H7 (cell line): ENCODE results near the gene CCDC194. TPM values are rescaled to one million over a fixed set of nuclear protein-coding genes. Genes with fewer than 3 reads are reported as not detected.

Source experiments
- DNase-seq: peaks from one replicate; pipeline ENCODE4 v3.0.0; 2012
- H3K27me3 ChIP-seq: 2 replicates; pipeline ENCODE4 v1.6.0; 2011; ENCODE audit warnings: mild to moderate bottlenecking, low read length; ENCODE audit not compliant: control insufficient read depth, insufficient read depth
- H3K36me3 ChIP-seq: replicated peaks from 2 replicates; pipeline ENCODE4 v1.5.1; 2011; ENCODE audit warnings: low read length; ENCODE audit not compliant: control insufficient read depth, insufficient read depth
- H3K4me3 ChIP-seq: 2 replicates; pipeline ENCODE4 v1.5.1; 2011; ENCODE audit warnings: low read depth, mild to moderate bottlenecking, control low read depth, low read length, moderate library complexity; ENCODE audit not compliant: insufficient read depth
- total RNA-seq: library from RNA; depleted of rRNA; stranded (reverse); fragments of >200 nt; shearing (Covaris generic); gene quantifications from 2 replicates; pipeline ENCODE4 v1.2.3, GENCODE V29; 2014

CCDC194 gene
- total RNA-seq, 1 experiment from 2014 or later = 0.42 TPM

- DNase-seq = no peak
- H3K4me3 ChIP-seq = no peak overlapping the region
Measured at GRCh38 chr19:17418710-17419109, 24.7 kb upstream of the CCDC194 start.

GRCh38 chr19:17415121-17415520 lies 21.1 kb upstream of the CCDC194 start:
- no peak overlapping the region for H3K4me3 ChIP-seq
- no peaks in the 10 kb centered on the region for H3K36me3 ChIP-seq
- H3K27me3 ChIP-seq = peaks cover 3% of the 10 kb centered on the region
- DNase-seq = peak; percentile 56

More at GRCh38 chr19:17418710-17419109, 24.7 kb upstream of the CCDC194 start:
- Histone ChIP-seq H3K27me3 (peaks cover 3% of the 10 kb centered on the region), H3K36me3 (no peaks in the 10 kb centered on the region)

- H3K27me3 ChIP-seq = peaks cover 3% of the 10 kb centered on the region; the same call in 1 of the 2 replicates
- no peak for DNase-seq
- no peak overlapping the region for H3K4me3 ChIP-seq
- H3K36me3 ChIP-seq = no peaks in the 10 kb centered on the region
Measured at GRCh38 chr19:17414097-17414496, 20.1 kb upstream of the CCDC194 start.

GRCh38 chr19:17411801-17412200 lies 17.8 kb upstream of the CCDC194 start:
- DNase-seq = no peak
- Histone ChIP-seq H3K4me3 (no peak overlapping the region), H3K36me3 (no peaks in the 10 kb centered on the region), H3K27me3 (peaks cover 3% of the 10 kb centered on the region; the same call in 1 of the 2 replicates)

GRCh38 chr19:17409990-17410389 lies 16.0 kb upstream of the CCDC194 start:
- H3K36me3 ChIP-seq = no peaks in the 10 kb centered on the region
- H3K4me3 ChIP-seq = no peak overlapping the region
- no peaks in the 10 kb centered on the region for H3K27me3 ChIP-seq
- DNase-seq = no peak

GRCh38 chr19:17406887-17407196 lies 12.8 kb upstream of the CCDC194 start:
- Histone ChIP-seq H3K36me3 (peaks cover 3% of the 10 kb centered on the region; the same call in 1 of the 2 replicates), H3K4me3 (no peak overlapping the region), H3K27me3 (no peaks in the 10 kb centered on the region)
- DNase-seq = no peak

- Histone ChIP-seq H3K4me3 (peak overlapping the region; percentile 8; the same call in 1 of the 2 replicates), H3K27me3 (no peaks in the 10 kb centered on the region), H3K36me3 (peaks cover 3% of the 10 kb centered on the region; the same call in 1 of the 2 replicates)
- DNase-seq = no peak
Measured at GRCh38 chr19:17406046-17406886, 12.3 kb upstream of the CCDC194 start.

GRCh38 chr19:17405250-17406045 lies 11.5 kb upstream of the CCDC194 start, which contains the start of gene BST2:
TSS of gene BST2 (minus strand) at chr19:17405630. CDS start at chr19:17405575, 55 bp downstream.
- peak; percentile 87 for DNase-seq
- Histone ChIP-seq H3K4me3 (peak within 1 kb of the TSS; percentile 57), H3K36me3 (peaks cover 3% of the 10 kb centered on the region; the same call in 1 of the 2 replicates), H3K27me3 (no peaks in the 10 kb centered on the region)

GRCh38 chr19:17404621-17405249 lies 10.7 kb upstream of the CCDC194 start:
- H3K4me3 ChIP-seq = peak overlapping the region; percentile 57
- no peaks in the 10 kb centered on the region for H3K27me3 ChIP-seq
- no peak for DNase-seq
- peaks cover 3% of the 10 kb centered on the region for H3K36me3 ChIP-seq

GRCh38 chr19:17404015-17404414 lies 10.0 kb upstream of the CCDC194 start:
- peaks cover 3% of the 10 kb centered on the region for H3K36me3 ChIP-seq
- no peaks in the 10 kb centered on the region for H3K27me3 ChIP-seq
- peak overlapping the region; percentile 57 for H3K4me3 ChIP-seq
- peak; percentile 82 for DNase-seq

- DNase-seq = peak; percentile 99
- Histone ChIP-seq H3K27me3 (no peaks in the 10 kb centered on the region), H3K4me3 (peak overlapping the region; percentile 57), H3K36me3 (peaks cover 5% of the 10 kb centered on the region)
Measured at GRCh38 chr19:17402982-17403855, 9.2 kb upstream of the CCDC194 start.

GRCh38 chr19:17401628-17402027 lies 7.6 kb upstream of the CCDC194 start:
- DNase-seq = no peak
- no peaks in the 10 kb centered on the region for H3K27me3 ChIP-seq
- peaks cover 5% of the 10 kb centered on the region for H3K36me3 ChIP-seq
- no peak overlapping the region for H3K4me3 ChIP-seq

GRCh38 chr19:17398902-17399527 lies 5.0 kb upstream of the CCDC194 start:
- Histone ChIP-seq H3K36me3 (peaks cover 5% of the 10 kb centered on the region), H3K27me3 (no peaks in the 10 kb centered on the region), H3K4me3 (no peak overlapping the region)
- no peak for DNase-seq
